ENCODE data around the gene CTSE. TPM values are rescaled to one million over a fixed set of nuclear protein-coding genes. Genes with fewer than 3 reads are reported as not detected.

The CTSE gene
- total and polyA plus RNA-seq, 2 experiments from 2014 or later: 65.9 to 86.0 TPM

DNA sequence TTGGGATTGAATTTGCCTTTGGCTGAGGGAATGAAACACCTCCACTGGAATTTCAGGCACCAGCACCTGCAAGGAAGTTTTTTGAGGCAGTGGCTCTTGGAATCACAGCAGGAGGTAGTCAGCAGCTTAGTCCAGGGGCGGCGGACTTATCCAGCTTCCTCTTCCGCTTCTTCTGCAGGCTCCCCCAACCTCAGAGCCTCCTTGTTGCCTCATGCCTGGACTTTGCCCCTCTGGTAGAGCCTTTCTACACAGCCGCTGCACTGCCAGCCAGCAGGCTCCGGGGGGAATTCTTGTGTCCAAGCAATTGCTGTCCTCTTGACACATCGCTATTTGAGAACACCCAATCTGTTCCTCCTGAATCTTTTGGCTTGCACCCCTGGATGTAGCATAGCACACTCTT, 24.9 kb upstream of the CTSE start:
- H3K27ac ChIP-seq: peak overlapping the region; percentile 76
- H3K27me3 ChIP-seq: no peaks in the 10 kb centered on the region
- peak overlapping the region; percentile 48 for H3K4me2 ChIP-seq

DNA sequence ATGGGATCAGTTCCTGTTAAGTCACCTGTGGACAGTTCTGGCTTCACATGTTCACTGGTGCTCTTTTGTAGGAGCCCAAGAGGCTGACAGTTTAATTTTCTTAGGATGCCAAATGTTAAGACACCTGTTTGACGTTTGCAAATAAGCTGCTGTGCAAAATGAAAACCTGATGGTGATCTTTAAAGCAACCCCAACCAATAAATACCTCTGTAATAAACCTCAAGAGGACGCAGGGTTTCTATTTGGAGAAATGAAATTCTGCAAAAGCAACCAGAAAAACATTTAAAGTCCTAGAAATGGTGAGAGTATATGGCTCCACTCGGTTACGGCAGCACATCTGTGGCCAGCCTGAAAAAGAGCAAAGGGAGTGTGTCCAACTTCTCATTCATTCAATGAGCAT, 23.6 kb upstream of the CTSE start:
- Histone ChIP-seq H3K79me2 (no peaks in the 10 kb centered on the region), H4K20me1 (ENCODE audit: insufficient read depth, poor library complexity, severe bottlenecking) (no peaks in the 10 kb centered on the region), H3K9me3 (ENCODE audit: low read depth) (no peaks in the 10 kb centered on the region), H3K4me3 (no peak overlapping the region), H2AFZ (no peak overlapping the region), H3K4me2 (no peak overlapping the region), H3K9me2 (replicated peaks; ENCODE audit: insufficient read depth) (no peaks in the 10 kb centered on the region), H3K27ac (no peak overlapping the region), H3K27me3 (no peaks in the 10 kb centered on the region), H3K36me3 (replicated peaks; ENCODE audit: insufficient read depth, low read depth) (no peaks in the 10 kb centered on the region), H3K4me1 (ENCODE audit: insufficient read depth) (peaks cover 9% of the 10 kb centered on the region)
- DNase-seq (ENCODE audit: low spot score): no peak
- no peak for TF ChIP-seq EZH2phosphoT487 (IDR thresholded peaks at IDR 0.05; ENCODE audit: low read depth, severe bottlenecking, unreplicated experiment)
- TF ChIP-seq, protein P1, sequence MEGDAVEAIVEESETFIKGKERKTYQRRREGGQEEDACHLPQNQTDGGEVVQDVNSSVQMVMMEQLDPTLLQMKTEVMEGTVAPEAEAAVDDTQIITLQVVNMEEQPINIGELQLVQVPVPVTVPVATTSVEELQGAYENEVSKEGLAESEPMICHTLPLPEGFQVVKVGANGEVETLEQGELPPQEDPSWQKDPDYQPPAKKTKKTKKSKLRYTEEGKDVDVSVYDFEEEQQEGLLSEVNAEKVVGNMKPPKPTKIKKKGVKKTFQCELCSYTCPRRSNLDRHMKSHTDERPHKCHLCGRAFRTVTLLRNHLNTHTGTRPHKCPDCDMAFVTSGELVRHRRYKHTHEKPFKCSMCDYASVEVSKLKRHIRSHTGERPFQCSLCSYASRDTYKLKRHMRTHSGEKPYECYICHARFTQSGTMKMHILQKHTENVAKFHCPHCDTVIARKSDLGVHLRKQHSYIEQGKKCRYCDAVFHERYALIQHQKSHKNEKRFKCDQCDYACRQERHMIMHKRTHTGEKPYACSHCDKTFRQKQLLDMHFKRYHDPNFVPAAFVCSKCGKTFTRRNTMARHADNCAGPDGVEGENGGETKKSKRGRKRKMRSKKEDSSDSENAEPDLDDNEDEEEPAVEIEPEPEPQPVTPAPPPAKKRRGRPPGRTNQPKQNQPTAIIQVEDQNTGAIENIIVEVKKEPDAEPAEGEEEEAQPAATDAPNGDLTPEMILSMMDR (IDR thresholded peaks at IDR 0.05; ENCODE audit: poor library complexity): no peak
- no peak for TF ChIP-seq EZH2 (IDR thresholded peaks at IDR 0.05; ENCODE audit: borderline replicate concordance)
- 55% methylated on average over 4 of the region's 4 CpGs for WGBS (ENCODE audit: low lambda C conversion rate, missing lambda C conversion rate)

More for the DNA sequence above, 24.9 kb upstream of the CTSE start:
- Histone ChIP-seq H3K4me3 (no peak overlapping the region), H2AFZ (peak overlapping the region; percentile 49), H3K36me3 (replicated peaks; ENCODE audit: insufficient read depth, low read depth) (no peaks in the 10 kb centered on the region), H3K9me2 (replicated peaks; ENCODE audit: insufficient read depth) (no peaks in the 10 kb centered on the region), H3K9me3 (ENCODE audit: low read depth) (no peaks in the 10 kb centered on the region), H3K4me1 (ENCODE audit: insufficient read depth) (peaks cover 9% of the 10 kb centered on the region), H3K79me2 (no peaks in the 10 kb centered on the region), H4K20me1 (ENCODE audit: insufficient read depth, poor library complexity, severe bottlenecking) (no peaks in the 10 kb centered on the region)
- 57% methylated on average over 6 of the region's 6 CpGs for WGBS (ENCODE audit: low lambda C conversion rate, missing lambda C conversion rate)
- TF ChIP-seq EZH2 (IDR thresholded peaks at IDR 0.05; ENCODE audit: borderline replicate concordance) (no peak), EZH2phosphoT487 (IDR thresholded peaks at IDR 0.05; ENCODE audit: low read depth, severe bottlenecking, unreplicated experiment) (no peak)
- TF ChIP-seq, protein P1 (IDR thresholded peaks at IDR 0.05; ENCODE audit: poor library complexity): no peak
- peak; percentile 83 for DNase-seq (ENCODE audit: low spot score)

DNA sequence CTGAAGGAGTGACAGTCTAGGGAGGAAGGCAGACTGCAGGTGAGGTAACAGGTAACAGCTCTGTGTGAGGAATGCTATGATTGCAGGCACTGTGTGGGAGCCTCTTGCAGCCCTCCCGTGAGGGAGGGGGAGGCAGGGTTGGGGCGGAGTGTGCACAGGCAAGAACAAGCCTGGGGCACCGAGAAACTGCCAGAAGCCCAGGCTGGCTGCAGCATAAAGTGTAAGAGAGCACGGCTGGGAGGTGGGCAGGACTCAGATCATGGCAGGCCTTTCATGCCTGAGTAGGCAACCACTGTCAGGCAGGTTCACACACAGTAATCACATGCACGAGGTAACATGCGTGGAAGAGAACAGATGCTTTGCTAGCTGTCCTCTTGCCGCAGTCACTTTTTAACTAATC, 17.9 kb upstream of the CTSE start:
- Histone ChIP-seq H3K4me1 (ENCODE audit: insufficient read depth) (no peaks in the 10 kb centered on the region), H3K9me2 (replicated peaks; ENCODE audit: insufficient read depth) (no peaks in the 10 kb centered on the region), H3K9me3 (ENCODE audit: low read depth) (no peaks in the 10 kb centered on the region), H3K4me2 (no peak overlapping the region), H3K36me3 (replicated peaks; ENCODE audit: insufficient read depth, low read depth) (no peaks in the 10 kb centered on the region), H3K27ac (no peak overlapping the region), H3K4me3 (no peak overlapping the region), H3K79me2 (no peaks in the 10 kb centered on the region), H3K27me3 (no peaks in the 10 kb centered on the region), H4K20me1 (ENCODE audit: insufficient read depth, poor library complexity, severe bottlenecking) (no peaks in the 10 kb centered on the region), H2AFZ (no peak overlapping the region)
- 49% methylated on average over 7 of the region's 7 CpGs for WGBS (ENCODE audit: low lambda C conversion rate, missing lambda C conversion rate)
- peak; percentile 50 for DNase-seq (ENCODE audit: low spot score)
- TF ChIP-seq, protein P1 (IDR thresholded peaks at IDR 0.05; ENCODE audit: poor library complexity): no peak
- TF ChIP-seq EZH2phosphoT487 (IDR thresholded peaks at IDR 0.05; ENCODE audit: low read depth, severe bottlenecking, unreplicated experiment) (no peak), EZH2 (IDR thresholded peaks at IDR 0.05; ENCODE audit: borderline replicate concordance) (no peak)

DNA sequence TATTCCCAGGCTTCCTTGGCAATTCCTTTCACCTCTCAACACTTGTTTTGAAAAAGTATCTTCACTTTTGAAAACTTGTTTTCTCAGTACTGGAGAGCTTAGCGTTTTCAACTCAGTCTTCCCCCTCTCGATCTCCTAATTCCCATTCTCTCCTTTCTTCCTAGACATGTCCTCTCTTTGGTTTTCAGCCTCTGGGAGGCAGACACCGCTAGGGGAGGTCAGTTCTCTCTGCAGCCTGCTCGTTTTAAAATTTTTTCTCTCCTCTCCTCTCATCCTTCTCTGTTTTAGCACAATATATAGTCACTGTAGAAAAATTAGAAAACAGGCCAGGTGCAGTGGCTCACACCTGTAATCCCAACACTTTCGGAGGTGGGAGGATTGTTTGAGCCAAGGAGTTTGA, 16.6 kb upstream of the CTSE start:
- WGBS (ENCODE audit: low lambda C conversion rate, missing lambda C conversion rate): 65% methylated on average over 5 of the region's 5 CpGs
- no peak overlapping the region for H3K27ac ChIP-seq
- no peak overlapping the region for H3K4me2 ChIP-seq
- no peaks in the 10 kb centered on the region for H3K27me3 ChIP-seq
- no peak for TF ChIP-seq EZH2phosphoT487 (IDR thresholded peaks at IDR 0.05; ENCODE audit: low read depth, severe bottlenecking, unreplicated experiment)
- TF ChIP-seq, protein P1 (IDR thresholded peaks at IDR 0.05; ENCODE audit: poor library complexity): no peak
- no peak for TF ChIP-seq EZH2 (IDR thresholded peaks at IDR 0.05; ENCODE audit: borderline replicate concordance)
- H4K20me1 ChIP-seq (ENCODE audit: insufficient read depth, poor library complexity, severe bottlenecking): no peaks in the 10 kb centered on the region
- no peaks in the 10 kb centered on the region for H3K79me2 ChIP-seq
- no peaks in the 10 kb centered on the region for H3K9me3 ChIP-seq (ENCODE audit: low read depth)
- no peak overlapping the region for H3K4me3 ChIP-seq
- H3K4me1 ChIP-seq (ENCODE audit: insufficient read depth): no peaks in the 10 kb centered on the region
- no peak overlapping the region for H2AFZ ChIP-seq
- no peaks in the 10 kb centered on the region for H3K36me3 ChIP-seq (replicated peaks; ENCODE audit: insufficient read depth, low read depth)
- DNase-seq (ENCODE audit: low spot score): no peak
- H3K9me2 ChIP-seq (replicated peaks; ENCODE audit: insufficient read depth): no peaks in the 10 kb centered on the region

All from hepatocyte (in vitro differentiated cells).